GM19438 (cell line): ENCODE results near the gene MCTP1.

Source experiments
- ATAC-seq: cut with Tn5 transposase; IDR thresholded peaks from one replicate; pipeline ENCODE4 v1.9.1; 2021; ENCODE audit warnings: low read depth; ENCODE audit not compliant: unreplicated experiment

MCTP1 gene

DNA sequence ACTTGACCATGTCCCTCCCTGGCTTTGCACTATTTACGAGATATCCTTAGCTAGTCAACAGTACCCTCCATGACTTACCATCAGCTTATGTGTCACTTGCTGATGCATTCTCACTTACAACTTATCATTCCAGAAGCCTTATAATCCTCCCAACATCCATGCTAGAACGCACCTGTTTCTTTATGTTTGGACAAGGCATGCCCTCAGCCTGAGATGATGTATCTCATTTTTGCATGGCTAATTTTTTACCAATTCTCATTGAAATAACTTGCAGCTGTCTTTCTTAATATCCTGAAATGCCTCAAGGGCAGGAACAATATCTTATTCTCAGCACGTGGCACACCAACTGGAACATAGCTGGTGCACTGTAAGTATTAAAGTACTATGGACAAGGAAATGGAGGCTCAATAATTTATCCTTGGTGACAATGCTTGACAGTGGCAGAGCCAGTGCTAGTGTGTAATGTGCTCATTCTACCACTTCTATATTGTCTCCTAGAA is 384.8 kb downstream of the MCTP1 start:
- no peak for ATAC-seq

DNA sequence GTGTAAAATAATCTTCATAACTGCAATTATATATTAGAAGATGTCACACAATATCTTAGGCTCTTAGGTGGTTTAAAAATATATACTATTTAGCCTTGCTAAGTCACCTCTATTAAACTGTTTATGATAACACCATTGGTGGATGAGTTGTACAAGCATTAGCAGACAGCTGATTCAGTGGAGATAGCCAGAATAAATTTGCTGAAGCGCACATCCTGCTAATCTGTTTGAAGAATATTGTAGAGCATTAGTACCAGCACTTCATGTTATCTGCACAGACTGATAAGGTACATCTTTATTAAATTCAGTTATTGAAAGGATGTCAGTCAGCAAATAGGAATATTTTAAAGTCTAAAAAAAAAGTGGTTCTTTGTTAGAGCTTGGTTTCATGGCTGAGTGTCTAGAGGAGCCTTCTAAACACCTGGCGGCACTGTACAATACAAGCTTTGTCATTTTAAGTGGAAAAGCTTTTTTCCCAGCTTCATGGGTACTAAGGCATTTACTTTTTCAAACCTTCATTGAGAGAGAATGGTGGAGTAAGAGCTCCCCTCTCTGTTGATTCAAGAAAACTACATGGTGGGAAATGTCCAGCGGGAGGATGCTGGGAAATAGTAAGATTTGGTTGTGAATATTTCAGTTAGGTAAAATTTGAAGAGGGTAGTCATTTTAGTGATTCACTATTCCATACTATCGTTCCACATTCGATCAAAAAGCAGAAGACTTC is 391.3 kb downstream of the MCTP1 start:
- no peak for ATAC-seq

DNA sequence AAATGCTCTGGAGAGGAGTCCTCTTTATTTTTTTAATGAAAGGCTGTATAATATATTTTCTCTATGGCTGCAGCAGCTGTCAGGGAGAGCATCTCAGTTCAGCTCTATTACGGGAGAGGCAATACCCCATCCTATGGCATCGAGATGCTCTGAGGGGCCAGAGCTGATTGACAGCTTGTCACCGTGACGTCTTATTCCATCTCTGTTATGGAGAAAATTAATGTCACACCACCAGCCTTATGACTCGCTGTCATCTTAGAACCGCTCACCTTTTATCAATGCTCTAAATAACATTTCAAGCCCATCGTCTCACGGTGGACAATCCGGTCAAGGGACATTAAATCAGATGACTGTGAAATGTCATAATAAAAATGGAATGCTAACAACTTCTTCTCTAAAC is 392.9 kb downstream of the MCTP1 start:
- no peak for ATAC-seq

DNA sequence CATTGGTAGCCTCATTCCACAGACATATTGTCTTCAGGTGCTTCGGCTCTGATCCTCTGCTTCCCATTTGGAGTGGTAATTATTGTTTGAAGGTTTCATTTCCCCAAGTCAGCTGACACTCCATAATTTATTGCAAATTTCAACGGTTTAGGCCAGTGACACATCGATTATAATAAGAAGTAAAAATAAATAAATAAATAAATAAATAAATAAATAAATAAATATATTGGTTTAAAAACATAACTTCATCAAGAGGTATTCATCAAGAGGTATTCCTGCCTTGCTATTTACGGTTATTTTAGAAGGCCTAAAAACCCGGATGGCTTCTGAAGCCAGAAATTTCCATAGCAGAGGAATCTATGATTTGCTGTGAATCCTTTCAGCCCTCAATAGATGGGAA is 393.3 kb downstream of the MCTP1 start:
- ATAC-seq = no peak

DNA sequence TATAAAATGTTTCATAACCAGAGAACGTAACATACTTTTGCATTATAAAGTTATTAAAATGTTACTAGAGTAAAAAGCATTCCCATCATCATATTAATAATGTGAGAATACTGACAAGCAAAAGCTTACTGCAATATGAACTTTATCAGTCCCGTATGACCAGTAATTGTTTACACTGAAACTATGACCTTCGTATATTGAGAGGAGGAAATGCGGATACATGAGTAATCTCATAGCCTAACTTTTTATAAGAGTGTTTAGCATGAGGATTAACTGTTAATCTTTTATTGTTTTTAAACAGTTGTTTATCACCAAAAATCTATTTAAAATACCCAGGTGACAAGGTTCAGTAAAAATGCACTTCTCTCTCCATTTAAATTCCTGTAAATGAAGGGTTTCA is 394.0 kb downstream of the MCTP1 start:
- no peak for ATAC-seq

DNA sequence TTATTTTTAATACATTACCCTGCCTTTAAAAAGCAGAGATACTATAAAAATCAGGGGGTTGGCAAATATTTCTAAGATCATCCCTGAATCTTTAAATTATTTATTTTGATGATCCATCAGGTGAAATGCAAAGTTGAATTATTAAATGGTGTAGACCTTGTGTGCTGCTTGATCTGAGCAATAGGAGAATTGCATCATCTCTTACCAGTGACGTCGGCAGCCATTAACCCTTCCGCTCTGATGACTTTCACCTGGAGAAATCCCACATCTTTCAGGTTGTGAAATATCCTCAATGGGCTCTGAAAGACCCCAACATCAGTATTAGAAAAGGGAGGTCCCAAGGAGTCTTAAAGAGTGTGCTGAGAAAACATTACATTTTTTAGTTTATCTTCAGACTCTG is 396.2 kb downstream of the MCTP1 start:
- ATAC-seq = no peak

DNA sequence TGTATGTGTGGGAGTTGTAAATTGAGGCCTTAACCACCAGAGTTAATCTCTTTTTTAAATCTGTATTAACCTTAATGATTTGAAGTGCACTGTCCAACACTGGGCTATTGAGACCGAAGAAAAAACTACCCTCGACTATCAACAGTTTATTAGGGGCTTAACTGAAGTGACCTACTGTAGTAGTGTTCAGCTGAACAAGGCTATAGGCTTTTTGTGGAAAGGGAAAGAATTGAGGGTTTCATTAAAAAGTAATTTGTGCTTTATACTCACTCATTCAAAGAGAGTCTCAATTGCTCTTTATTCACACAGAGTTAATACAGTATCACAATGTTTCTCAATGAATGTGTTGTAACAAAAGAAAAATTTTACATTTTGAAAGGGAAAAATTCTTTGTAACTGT is 399.0 kb downstream of the MCTP1 start:
- no peak for ATAC-seq

DNA sequence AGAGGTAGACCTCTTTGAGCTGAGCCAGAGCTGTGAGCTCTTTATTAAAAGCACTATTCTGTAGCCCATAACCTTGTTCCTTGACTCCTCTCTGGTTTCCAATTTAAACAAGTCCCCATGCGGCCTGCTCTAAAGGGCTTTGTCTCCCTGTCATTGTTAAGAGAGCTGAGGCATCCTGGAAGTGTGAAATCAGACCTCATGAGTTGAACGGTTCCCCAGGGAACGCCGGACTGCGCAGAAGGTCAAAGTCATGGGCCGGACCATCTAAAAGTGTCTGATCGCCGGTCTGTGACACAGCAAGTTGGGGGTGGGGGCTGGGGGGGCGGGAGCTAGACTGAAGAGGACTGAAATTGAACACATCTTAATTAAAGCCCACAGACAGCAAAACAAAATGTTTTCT is 400.6 kb downstream of the MCTP1 start:
- ATAC-seq = no peak

DNA sequence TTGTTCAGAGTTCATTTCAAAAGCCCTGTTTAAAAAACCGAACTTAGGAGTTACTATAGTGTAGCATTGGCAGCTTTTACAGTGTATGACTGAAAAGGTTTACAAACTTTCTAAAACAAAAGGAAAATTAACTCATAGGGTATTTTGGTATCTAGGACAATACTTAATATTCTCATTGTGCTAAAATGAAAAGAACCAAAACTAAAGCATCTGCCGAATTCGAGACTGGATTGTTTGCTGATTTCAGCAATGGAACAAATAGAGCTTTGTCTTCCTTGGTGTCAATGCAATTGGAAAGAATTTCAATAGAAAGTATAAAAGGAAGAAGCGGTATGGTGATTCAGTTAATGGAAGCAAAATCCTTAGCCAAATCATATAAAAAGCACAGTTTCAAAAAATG is 412.4 kb downstream of the MCTP1 start:
- no peak for ATAC-seq

DNA sequence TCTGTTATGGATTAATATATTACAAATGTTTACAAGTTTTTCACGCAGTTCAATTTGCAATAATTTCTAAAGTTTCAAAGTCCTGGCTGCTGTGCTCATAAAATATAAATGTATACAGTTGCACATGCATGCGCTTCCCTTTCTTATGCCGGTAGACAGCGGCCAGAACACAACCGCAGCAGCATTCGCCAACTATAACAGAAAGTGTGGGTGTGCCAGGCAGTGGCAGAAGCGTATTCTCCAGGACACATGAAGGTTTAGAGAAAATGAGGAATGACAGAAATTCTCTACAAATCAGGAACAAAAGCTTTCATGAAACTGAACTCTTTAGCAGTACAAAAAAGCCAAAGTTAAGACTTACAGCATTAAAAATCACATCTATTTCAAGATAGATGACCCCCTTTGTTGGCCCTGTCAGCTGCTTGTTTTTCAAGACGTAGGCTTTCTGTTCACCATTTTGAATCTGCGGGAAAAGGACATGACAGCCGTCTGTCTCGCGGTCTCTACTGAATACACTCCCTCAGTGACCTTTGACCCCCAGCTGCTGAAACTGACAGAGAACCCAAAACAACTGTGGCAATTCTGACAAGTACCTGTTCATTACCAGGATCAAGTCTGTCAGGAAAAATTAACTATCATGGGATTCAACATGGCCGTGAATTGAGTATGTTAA is 414.2 kb downstream of the MCTP1 start:
- no peak for ATAC-seq

DNA sequence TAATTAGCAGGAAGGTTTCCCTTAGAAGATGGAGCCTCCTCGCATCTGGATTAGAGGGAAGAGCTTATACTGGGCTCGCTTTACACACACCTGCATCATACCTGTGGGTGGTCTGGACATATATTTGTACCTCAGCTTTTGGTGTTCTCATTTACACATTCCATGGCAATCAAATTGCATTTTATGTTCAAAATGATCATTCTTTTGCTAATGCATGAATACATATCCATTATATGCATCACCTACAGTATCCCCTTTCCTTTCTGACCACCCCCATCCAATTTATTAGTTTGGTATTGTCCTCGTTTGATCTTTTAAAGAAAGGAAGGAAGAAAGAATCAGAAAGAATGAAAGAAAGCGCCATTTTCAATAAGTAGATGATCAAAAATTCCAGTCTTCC is 415.0 kb downstream of the MCTP1 start:
- no peak for ATAC-seq

DNA sequence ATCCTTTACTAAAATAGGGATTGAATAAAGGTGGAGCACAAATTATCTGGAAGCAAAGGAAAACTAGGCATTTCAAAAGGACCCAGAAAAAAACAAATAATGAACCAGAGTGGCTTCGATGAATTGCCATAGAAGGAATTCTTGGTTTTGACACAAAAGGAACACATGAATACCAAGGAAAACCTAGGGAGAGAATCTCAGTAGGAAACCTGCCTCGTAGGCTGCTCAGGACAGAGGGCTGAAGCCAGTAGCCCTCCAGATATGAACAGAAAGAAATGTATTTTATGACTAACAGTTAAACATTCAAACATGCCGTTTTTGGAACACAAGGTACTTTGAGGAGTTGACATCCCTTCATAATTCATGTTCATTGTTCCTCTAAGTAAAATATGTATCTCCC is 420.9 kb downstream of the MCTP1 start:
- ATAC-seq = no peak

DNA sequence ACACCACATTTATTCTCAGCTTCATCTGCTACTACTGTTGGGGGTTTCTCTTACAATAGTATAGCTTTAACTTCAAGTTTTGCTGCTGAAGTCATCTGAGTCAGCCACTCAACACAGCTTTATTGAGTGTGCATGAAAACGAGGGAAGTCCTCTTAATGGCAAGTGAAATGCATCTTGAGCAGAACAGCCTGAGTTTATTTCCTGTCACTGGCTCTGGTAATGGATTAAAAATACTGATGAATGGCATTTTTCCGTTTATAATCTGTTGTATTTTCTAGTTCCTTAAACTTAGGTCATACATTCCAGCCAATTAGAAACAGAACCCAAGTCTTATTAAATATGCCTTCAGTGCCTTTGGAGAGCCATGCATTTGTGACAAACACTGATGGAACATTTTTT is 427.8 kb downstream of the MCTP1 start:
- no peak for ATAC-seq

DNA sequence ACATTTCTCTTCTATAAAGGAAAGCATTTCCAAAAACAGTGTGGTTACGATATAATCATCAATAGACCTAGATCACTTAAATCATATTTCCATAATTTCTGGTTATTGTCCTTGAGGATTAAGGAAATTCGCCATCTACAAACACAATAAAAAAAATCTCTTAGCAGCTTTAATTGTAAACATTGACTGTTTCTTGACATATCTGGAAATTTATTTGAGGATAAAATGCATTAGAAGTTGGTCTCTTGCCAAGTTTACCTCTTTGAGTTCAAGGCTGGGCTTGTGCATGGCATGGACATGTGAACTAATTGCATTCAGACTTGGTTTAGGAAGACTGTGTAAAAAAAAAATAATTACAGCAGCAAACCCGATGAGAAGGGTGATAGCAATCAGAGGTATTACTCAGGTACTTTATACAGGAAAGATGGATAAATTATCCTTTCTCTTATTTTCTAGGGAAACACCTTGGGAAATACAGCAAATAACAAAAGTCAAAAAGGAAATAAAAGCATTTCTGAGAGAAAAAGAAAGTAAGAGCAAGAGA is 428.6 kb downstream of the MCTP1 start:
- no peak for ATAC-seq

DNA sequence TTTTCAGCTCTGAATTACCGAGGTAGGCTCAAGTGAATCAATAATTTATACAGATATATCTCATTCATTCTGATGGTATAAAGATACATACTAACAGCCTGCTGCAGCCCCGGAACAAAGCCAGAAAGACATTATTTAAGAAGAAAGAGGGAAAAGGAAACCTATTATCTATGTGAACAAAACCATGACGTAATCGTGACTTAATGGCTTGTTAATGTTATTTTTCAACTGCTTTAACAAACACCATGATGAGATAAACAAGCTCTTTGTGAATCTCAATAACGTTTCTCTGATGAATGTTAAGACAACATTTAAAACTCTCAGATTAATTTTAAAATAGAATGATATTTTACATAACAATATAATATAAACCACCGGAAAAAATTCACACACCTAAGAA is 429.4 kb downstream of the MCTP1 start:
- no peak for ATAC-seq

DNA sequence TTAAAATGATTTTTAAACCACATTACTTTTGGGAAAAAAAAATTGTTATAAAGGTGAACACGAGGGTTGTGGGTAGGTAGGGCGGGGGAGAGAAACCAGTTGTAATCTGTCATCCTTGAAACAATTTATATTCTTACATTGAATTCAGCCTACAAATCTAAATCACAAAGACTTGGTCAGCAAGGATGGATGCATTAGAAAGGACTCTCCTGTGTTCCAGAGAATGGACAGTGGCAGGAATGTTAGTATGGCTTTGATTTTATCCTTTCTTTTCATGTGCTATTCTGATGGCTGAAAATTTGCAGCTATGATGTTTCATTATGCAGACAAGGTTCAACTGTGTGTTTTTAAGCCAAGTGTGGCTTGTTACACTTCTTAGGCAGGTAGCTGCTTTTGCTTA is 431.8 kb downstream of the MCTP1 start:
- no peak for ATAC-seq

DNA sequence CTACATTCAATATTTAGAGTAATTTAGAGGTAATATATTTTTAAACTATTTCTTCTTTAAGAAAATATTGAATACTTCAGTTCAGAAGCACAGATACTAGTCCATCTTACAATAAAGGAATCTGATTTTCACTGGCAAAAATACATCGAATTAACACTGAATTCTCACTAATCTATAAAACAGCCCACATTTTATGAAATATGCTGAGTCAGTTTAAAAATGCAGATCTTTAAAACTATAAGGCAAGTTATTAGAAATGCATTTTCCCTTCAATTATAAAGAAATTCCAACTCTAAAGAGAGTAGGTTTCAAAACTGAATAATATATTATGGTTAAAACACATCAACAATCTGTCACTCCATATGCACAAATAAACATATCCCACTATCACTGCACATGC is 433.9 kb downstream of the MCTP1 start:
- no peak for ATAC-seq

DNA sequence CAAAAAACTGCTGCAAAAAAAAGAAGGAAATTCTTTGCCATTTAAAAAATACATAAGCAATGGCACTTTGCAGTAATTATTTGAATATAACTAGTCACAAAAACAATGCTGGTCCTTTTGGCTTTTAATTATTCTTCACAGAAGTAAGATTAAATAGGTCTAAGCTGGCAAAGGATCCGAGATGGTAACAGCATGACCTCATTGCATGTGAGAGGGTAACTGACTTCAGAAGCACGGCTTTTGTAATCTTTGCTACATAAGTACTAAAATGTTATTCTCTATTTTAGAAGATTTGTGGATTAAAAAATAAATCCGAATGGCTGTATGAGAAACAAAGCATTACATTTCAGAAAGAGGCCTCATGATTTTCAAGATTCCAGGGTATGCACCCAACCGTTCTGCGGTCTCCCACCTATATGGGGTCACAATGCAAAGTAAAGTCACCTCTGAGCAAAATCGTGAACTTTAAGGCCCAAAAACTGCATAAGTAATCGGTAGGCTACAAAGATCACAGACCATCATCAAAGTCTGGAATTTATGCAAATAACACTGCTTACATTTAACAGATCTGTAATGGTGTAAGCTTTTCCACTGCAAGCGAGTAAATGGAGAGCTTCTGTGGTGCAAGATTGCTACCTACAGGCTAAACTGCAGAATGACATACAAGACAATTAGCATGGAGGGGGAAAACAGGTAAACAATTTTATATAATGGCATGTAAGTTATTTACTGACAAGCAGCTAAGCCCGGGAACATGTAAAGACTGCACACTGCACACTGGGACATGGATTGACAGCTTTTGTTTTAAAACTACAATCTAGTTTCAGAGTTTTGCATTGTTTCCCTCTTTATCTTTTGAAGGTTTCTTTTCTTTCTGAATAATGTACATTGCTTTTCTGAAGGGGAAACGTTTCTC is 434.8 kb downstream of the MCTP1 start:
- peak; percentile 89 for ATAC-seq

DNA sequence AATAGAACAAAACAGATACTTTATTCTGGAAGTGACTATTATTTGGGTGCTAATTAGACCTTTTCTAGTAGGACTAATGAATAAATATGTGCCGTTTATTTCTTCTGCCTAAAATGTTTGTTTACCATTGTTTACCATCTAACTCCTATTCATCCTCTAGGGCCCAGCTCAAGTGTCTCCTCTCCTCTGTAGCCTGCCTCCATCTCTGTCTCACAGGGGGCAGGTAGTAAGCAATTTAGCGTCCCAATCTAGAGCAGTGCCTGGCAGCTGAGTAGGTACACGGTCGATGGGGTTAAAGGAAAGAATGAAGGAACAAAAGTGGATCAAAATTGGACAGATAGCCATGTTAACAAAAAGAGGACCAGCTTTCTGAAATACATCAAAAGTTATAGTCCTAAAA is 435.6 kb downstream of the MCTP1 start:
- ATAC-seq = no peak

DNA sequence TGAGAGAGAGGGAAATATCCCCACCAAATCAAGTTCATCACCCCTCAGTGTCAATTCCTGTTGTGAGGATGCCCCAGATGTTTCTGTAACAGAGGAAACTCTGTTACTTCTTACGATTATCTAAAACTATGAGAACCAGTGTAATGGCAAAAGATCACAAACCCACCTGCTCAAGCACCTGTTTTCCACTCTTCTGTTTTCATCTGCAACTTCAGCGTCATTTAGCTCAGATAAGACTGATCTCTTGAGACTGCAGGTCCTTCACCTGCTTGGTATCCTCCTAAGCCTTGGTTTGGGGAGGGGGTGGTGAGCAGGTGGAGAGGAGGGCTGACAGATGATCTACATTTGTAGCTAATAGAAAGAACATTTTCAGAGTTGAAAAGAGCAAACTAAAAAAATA is 437.2 kb downstream of the MCTP1 start:
- no peak for ATAC-seq

DNA sequence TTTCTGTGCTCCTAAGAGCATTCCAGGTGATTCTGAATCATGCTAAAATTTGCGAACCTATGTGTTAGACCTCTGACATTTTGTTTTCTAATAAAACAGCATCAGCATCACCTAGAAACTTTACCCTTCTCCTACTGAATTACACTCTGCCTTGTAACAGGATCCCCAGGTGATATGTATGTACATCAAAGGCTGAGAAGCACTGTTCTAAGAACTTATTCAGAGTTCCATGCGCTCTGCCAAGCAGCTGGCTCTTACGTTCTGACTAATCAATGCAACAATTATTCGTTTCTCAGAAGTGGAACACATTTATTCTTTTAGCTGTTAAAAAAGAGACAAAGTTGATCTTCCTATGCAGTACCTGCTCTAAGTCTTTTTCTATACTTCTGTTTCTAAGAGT is 437.9 kb downstream of the MCTP1 start:
- no peak for ATAC-seq
